H1 (cell line): Measurements from ENCODE around the gene MRPL47. TPM values are rescaled to one million over a fixed set of nuclear protein-coding genes. Genes with fewer than 3 reads are reported as not detected.

Source experiments
- CBX5 ChIP-seq: fragments of 300-800, 300-1000 bp; sonication (generic); IDR thresholded peaks from 2 replicates; pipeline ENCODE4 v1.7.1; 2016; ENCODE audit warnings: antibody characterized with exemption, low read length, low read depth
- CREB1 ChIP-seq: IDR thresholded peaks from 2 replicates; pipeline ENCODE4 v1.6.1; 2012; ENCODE audit warnings: inconsistent platforms
- FOSL1 ChIP-seq: IDR thresholded peaks from 2 replicates; pipeline ENCODE4 v1.6.1; 2011; ENCODE audit warnings: mild to moderate bottlenecking, low read depth, low read length, moderate library complexity; ENCODE audit not compliant: insufficient read depth
- HDAC2 ChIP-seq, 2 experiments: fragments of 300-600 bp in 1 of 2; sonication (generic) in 1 of 2; IDR thresholded peaks; 2 replicates each; pipeline ENCODE4 v1.6.1; 2011 to 2012; ENCODE audit warnings: low read depth in 2 of 2, low read length in 2 of 2, mild to moderate bottlenecking in 2 of 2, moderate library complexity in 2 of 2, borderline replicate concordance in 1 of 2, inconsistent platforms in 1 of 2
- POLR2A ChIP-seq, 2 experiments: IDR thresholded peaks; 1 replicate in 1 of 2; 2 replicates in 1 of 2; pipeline ENCODE4 v1.6.1; 2011; ENCODE audit warnings: low read depth in 2 of 2, low read length in 2 of 2, mild to moderate bottlenecking in 2 of 2; ENCODE audit errors: control extremely low read depth in 1 of 2
- POU5F1 ChIP-seq: IDR thresholded peaks from 2 replicates; pipeline ENCODE4 v1.6.1; 2011; ENCODE audit warnings: low read depth, mild to moderate bottlenecking, low read length, moderate library complexity
- RAD21 ChIP-seq, 2 experiments: IDR thresholded peaks in 1 of 2; conservative IDR thresholded peaks in 1 of 2; 2 replicates each; pipeline ENCODE4 v1.6.1; 2011; ENCODE audit warnings: low read depth in 2 of 2, low read length in 2 of 2, improper control_type of control experiment in 1 of 2, inconsistent platforms in 1 of 2, mild to moderate bottlenecking in 1 of 2, moderate library complexity in 1 of 2
- TAF1 ChIP-seq: IDR thresholded peaks from 2 replicates; pipeline ENCODE4 v1.6.1; 2011; ENCODE audit warnings: mild to moderate bottlenecking, low read depth, low read length
- polyA plus RNA-seq, 7 experiments: library from polyadenylated mRNA; depleted of rRNA in 3 of 7; stranded (reverse) in 5 of 7; unstranded in 2 of 7; fragments of >200 nt in 5 of 7; fragments of 200-250 nt in 2 of 7; gene quantifications; 1 replicate in 5 of 7; 2 replicates in 1 of 7; 4 replicates in 1 of 7; pipeline versions ENCODE4 v1.2.1 to v1.2.3, GENCODE V29; 2011 to 2013; ENCODE audit warnings: missing spikeins in 2 of 7, mixed read lengths in 2 of 7
- total RNA-seq: library from RNA; stranded (reverse); fragmentation: NEBNext Ultra II Directional; extraction: Animal tissue kit (Norgen Biotek cat#: 25700); gene quantifications from 2 replicates; pipeline ENCODE4 v1.2.1, GENCODE V29; 2021
- TF ChIP-seq, protein P1 (sequence below): fragments of 300-600 bp; sonication (generic); IDR thresholded peaks from 2 replicates; pipeline ENCODE4 v1.7.1; 2012; ENCODE audit warnings: low read length, moderate library complexity, mild to moderate bottlenecking, inconsistent platforms; ENCODE audit not compliant: insufficient replicate concordance
- TF ChIP-seq, protein P2 (sequence below): IDR thresholded peaks from 2 replicates; pipeline ENCODE4 v1.6.1; 2012; ENCODE audit warnings: inconsistent platforms

Gene MRPL47
- total and polyA plus RNA-seq, 2 of the 8 experiments (the other 6 are each of a cell fraction or from before 2014, with no cell fraction given) = 26.1 to 76.6 TPM

DNA sequence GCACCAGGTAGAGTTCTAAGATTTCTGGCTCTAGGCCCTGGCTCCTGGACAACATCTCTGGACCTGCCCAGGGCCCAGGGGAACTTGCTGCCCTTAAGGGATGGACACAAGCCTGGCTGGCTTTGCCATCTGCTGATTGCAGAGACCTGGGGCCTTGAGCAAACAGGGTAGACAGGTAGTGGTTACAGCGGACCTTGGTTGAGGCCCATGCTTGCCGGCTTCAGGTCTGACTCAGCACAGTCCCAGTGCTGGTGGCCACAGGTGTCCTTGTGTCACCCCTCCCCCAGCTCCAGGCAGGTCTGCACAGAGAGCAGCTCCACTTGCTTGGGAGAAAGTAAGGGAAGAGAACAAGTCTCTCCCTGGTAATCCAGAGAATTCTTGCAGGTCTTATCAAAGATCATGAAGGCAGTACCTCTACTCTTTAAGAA, 57.6 kb downstream of the MRPL47 start (continued):
- TF ChIP-seq, protein P1, sequence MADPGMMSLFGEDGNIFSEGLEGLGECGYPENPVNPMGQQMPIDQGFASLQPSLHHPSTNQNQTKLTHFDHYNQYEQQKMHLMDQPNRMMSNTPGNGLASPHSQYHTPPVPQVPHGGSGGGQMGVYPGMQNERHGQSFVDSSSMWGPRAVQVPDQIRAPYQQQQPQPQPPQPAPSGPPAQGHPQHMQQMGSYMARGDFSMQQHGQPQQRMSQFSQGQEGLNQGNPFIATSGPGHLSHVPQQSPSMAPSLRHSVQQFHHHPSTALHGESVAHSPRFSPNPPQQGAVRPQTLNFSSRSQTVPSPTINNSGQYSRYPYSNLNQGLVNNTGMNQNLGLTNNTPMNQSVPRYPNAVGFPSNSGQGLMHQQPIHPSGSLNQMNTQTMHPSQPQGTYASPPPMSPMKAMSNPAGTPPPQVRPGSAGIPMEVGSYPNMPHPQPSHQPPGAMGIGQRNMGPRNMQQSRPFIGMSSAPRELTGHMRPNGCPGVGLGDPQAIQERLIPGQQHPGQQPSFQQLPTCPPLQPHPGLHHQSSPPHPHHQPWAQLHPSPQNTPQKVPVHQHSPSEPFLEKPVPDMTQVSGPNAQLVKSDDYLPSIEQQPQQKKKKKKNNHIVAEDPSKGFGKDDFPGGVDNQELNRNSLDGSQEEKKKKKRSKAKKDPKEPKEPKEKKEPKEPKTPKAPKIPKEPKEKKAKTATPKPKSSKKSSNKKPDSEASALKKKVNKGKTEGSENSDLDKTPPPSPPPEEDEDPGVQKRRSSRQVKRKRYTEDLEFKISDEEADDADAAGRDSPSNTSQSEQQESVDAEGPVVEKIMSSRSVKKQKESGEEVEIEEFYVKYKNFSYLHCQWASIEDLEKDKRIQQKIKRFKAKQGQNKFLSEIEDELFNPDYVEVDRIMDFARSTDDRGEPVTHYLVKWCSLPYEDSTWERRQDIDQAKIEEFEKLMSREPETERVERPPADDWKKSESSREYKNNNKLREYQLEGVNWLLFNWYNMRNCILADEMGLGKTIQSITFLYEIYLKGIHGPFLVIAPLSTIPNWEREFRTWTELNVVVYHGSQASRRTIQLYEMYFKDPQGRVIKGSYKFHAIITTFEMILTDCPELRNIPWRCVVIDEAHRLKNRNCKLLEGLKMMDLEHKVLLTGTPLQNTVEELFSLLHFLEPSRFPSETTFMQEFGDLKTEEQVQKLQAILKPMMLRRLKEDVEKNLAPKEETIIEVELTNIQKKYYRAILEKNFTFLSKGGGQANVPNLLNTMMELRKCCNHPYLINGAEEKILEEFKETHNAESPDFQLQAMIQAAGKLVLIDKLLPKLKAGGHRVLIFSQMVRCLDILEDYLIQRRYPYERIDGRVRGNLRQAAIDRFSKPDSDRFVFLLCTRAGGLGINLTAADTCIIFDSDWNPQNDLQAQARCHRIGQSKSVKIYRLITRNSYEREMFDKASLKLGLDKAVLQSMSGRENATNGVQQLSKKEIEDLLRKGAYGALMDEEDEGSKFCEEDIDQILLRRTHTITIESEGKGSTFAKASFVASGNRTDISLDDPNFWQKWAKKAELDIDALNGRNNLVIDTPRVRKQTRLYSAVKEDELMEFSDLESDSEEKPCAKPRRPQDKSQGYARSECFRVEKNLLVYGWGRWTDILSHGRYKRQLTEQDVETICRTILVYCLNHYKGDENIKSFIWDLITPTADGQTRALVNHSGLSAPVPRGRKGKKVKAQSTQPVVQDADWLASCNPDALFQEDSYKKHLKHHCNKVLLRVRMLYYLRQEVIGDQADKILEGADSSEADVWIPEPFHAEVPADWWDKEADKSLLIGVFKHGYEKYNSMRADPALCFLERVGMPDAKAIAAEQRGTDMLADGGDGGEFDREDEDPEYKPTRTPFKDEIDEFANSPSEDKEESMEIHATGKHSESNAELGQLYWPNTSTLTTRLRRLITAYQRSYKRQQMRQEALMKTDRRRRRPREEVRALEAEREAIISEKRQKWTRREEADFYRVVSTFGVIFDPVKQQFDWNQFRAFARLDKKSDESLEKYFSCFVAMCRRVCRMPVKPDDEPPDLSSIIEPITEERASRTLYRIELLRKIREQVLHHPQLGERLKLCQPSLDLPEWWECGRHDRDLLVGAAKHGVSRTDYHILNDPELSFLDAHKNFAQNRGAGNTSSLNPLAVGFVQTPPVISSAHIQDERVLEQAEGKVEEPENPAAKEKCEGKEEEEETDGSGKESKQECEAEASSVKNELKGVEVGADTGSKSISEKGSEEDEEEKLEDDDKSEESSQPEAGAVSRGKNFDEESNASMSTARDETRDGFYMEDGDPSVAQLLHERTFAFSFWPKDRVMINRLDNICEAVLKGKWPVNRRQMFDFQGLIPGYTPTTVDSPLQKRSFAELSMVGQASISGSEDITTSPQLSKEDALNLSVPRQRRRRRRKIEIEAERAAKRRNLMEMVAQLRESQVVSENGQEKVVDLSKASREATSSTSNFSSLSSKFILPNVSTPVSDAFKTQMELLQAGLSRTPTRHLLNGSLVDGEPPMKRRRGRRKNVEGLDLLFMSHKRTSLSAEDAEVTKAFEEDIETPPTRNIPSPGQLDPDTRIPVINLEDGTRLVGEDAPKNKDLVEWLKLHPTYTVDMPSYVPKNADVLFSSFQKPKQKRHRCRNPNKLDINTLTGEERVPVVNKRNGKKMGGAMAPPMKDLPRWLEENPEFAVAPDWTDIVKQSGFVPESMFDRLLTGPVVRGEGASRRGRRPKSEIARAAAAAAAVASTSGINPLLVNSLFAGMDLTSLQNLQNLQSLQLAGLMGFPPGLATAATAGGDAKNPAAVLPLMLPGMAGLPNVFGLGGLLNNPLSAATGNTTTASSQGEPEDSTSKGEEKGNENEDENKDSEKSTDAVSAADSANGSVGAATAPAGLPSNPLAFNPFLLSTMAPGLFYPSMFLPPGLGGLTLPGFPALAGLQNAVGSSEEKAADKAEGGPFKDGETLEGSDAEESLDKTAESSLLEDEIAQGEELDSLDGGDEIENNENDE = no peak
- TF ChIP-seq, protein P2, sequence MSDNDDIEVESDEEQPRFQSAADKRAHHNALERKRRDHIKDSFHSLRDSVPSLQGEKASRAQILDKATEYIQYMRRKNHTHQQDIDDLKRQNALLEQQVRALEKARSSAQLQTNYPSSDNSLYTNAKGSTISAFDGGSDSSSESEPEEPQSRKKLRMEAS = no peak
- no peak for TF ChIP-seq CREB1
- TF ChIP-seq CBX5 = no peak
- TF ChIP-seq FOSL1 = no peak
- TF ChIP-seq HDAC2 (IDR thresholded peaks at IDR 0.05; ENCODE audit: borderline replicate concordance in 1 of 2, low read depth in 2 of 2, low read length in 2 of 2) = no peak
- no peak for TF ChIP-seq RAD21 (IDR thresholded peaks at IDR 0.05 in 1 of 2, conservative IDR thresholded peaks at IDR 0.05 in 1 of 2; ENCODE audit: low read depth in 2 of 2, low read length in 2 of 2)
- no peak for TF ChIP-seq TAF1
- TF ChIP-seq POLR2A (IDR thresholded peaks at IDR 0.05; ENCODE audit: control extremely low read depth in 1 of 2, low read depth in 2 of 2, low read length in 2 of 2) = no peak
- TF ChIP-seq POU5F1 = no peak
